DMS 273 (cell line): ENCODE results near the gene POU2F1.

Source experiments
- DNase-seq: peaks from one replicate; lab custom pipeline; 2025; ENCODE audit not compliant: unreplicated experiment; lab: John Stamatoyannopoulos, UW

The POU2F1 gene

GRCh38 chr1:167438171-167439138, 217.8 kb downstream of the POU2F1 start:
- DNase-seq, result no peak

- DNase-seq, result peak; percentile 70
Observed at GRCh38 chr1:167439301-167439988, 218.8 kb downstream of the POU2F1 start.

GRCh38 chr1:167440345-167440744, 219.7 kb downstream of the POU2F1 start:
- DNase-seq, result no peak

GRCh38 chr1:167440776-167441175, 220.1 kb downstream of the POU2F1 start:
- DNase-seq, result no peak

- DNase-seq, result no peak
Observed at GRCh38 chr1:167441222-167441621, 220.5 kb downstream of the POU2F1 start.

GRCh38 chr1:167442142-167442848, 221.6 kb downstream of the POU2F1 start:
- DNase-seq, result peak; percentile 95

- no peak for DNase-seq
Observed at GRCh38 chr1:167442854-167443565, 222.3 kb downstream of the POU2F1 start.

GRCh38 chr1:167443757-167444156, 223.1 kb downstream of the POU2F1 start:
- no peak for DNase-seq

- no peak for DNase-seq
Observed at GRCh38 chr1:167446966-167447365, 226.3 kb downstream of the POU2F1 start.

- DNase-seq, result no peak
Observed at GRCh38 chr1:167447521-167448136, 226.9 kb downstream of the POU2F1 start.

GRCh38 chr1:167450843-167451242, 230.2 kb downstream of the POU2F1 start:
- DNase-seq, result no peak

GRCh38 chr1:167452483-167452882, 231.8 kb downstream of the POU2F1 start:
- no peak for DNase-seq

GRCh38 chr1:167453123-167453522, 232.4 kb downstream of the POU2F1 start:
- DNase-seq, result no peak

GRCh38 chr1:167454304-167454893, 233.7 kb downstream of the POU2F1 start:
- DNase-seq, result no peak

- peak; percentile 81 for DNase-seq
Observed at GRCh38 chr1:167454894-167455785, 234.5 kb downstream of the POU2F1 start.

GRCh38 chr1:167455786-167456446, 235.2 kb downstream of the POU2F1 start:
- peak; percentile 53 for DNase-seq

GRCh38 chr1:167456524-167456923, 235.8 kb downstream of the POU2F1 start:
- DNase-seq, result no peak

- DNase-seq, result no peak
Observed at GRCh38 chr1:167456926-167457325, 236.2 kb downstream of the POU2F1 start.
